Lower leg skin (tissue), 4 donors: ENCODE measurements around the gene PRRX2. TPM values are rescaled to one million over a fixed set of nuclear protein-coding genes. Genes with fewer than 3 reads are reported as not detected.

ENCODE experiments used
- DNase-seq, 2 donors: peaks; one replicate each; pipeline ENCODE4 v3.0.0-alpha.2; 2019; ENCODE audit warnings: low spot score in 2 of 2
- H3K4me3 ChIP-seq: fragments of 200-600 bp; sonication (generic); 2 replicates; pipeline ENCODE4 v1.5.1; 2017; ENCODE audit warnings: mild to moderate bottlenecking, low read depth; ENCODE audit not compliant: poor library complexity, severe bottlenecking
- CTCF ChIP-seq, 3 donors: fragments of 450-650 bp; IDR thresholded peaks; one replicate each; pipeline ENCODE4 v1.5.1; 2016; ENCODE audit warnings: antibody characterized with exemption in 3 of 3, mild to moderate bottlenecking in 3 of 3, moderate library complexity in 2 of 3
- POLR2A ChIP-seq, 2 donors: fragments of 450-650 bp; IDR thresholded peaks; one replicate each; pipeline ENCODE4 v1.6.1; 2016 to 2017; ENCODE audit warnings: antibody characterized with exemption in 2 of 2, mild to moderate bottlenecking in 1 of 2, moderate library complexity in 1 of 2
- WGBS, 2 donors: methylation state at CpG; one replicate each; pipeline ENCODE4 v1.1.5; 2018; 5-methylcytosine and 5-hydroxymethylcytosine counted together
- intact Hi-C: fragments of 100-400 bp; cut with DNase I; formaldehyde crosslinking; loops from one replicate; pipeline ENCODE4 v1.15.0; 2023; ENCODE audit warnings: low total_unique reads
- total RNA-seq, 4 donors: library from RNA; depleted of rRNA; stranded (reverse); fragments of >200 nt; gene quantifications; one replicate each; pipeline ENCODE4 v1.1.0, GENCODE V29; 2016

The PRRX2 gene
- total RNA-seq, 4 donors from 2014 or later: 10.7 to 24.1 (median 16.6) TPM

GRCh38 chr9:129648092-129648763 lies 17.2 kb upstream of the PRRX2 start:
- DNase-seq: no peak
- H3K4me3 ChIP-seq: no peak overlapping the region
- WGBS, 2 donors: 64 to 66% methylated on average over 16 of the region's 16 CpGs
- TF ChIP-seq CTCF (IDR thresholded peaks at IDR 0.05): no peak
- TF ChIP-seq POLR2A (IDR thresholded peaks at IDR 0.05): no peak
- intact Hi-C loops: no loop called here

- WGBS, 2 donors: 73 to 74% methylated on average over 10 of the region's 10 CpGs
- intact Hi-C loops: no loop called here
- TF ChIP-seq CTCF (IDR thresholded peaks at IDR 0.05): no peak
- TF ChIP-seq POLR2A (IDR thresholded peaks at IDR 0.05): no peak
- no peak overlapping the region for H3K4me3 ChIP-seq
- DNase-seq: no peak
Observed at GRCh38 chr9:129648764-129649115, 16.7 kb upstream of the PRRX2 start.

- 70 to 78% methylated on average over 18 to 19 of the region's 20 CpGs for WGBS, 2 donors
- no peak overlapping the region for H3K4me3 ChIP-seq
- intact Hi-C loops: no loop called here
- no peak for DNase-seq
- no peak for TF ChIP-seq CTCF (IDR thresholded peaks at IDR 0.05)
- no peak for TF ChIP-seq POLR2A (IDR thresholded peaks at IDR 0.05)
Observed at GRCh38 chr9:129649726-129650679, 15.4 kb upstream of the PRRX2 start.

GRCh38 chr9:129650680-129651235 lies 14.7 kb upstream of the PRRX2 start:
- intact Hi-C loops: no loop called here
- no peak overlapping the region for H3K4me3 ChIP-seq
- 57 to 62% methylated on average over 9 to 10 of the region's 10 CpGs for WGBS, 2 donors
- TF ChIP-seq POLR2A (IDR thresholded peaks at IDR 0.05) (no peak), CTCF (IDR thresholded peaks at IDR 0.05) (no peak)
- no peak for DNase-seq

- WGBS, 2 donors: 55 to 62% methylated on average over 19 of the region's 19 CpGs
- H3K4me3 ChIP-seq: no peak overlapping the region
- no peak for TF ChIP-seq POLR2A (IDR thresholded peaks at IDR 0.05)
- TF ChIP-seq CTCF (IDR thresholded peaks at IDR 0.05): no peak
- DNase-seq: no peak
- intact Hi-C loops: no loop called here
Observed at GRCh38 chr9:129653823-129654553, 11.5 kb upstream of the PRRX2 start.
